Cortex of kidney (tissue), 1 donor: ENCODE measurements around the gene CHST5.
"Not testable (repeated sequence)": the region's sequence is repeated elsewhere in the genome, so short reads cannot be mapped to it uniquely, and the experiment has no call there.

Experiments used
- DNase-seq: peaks from one replicate; lab custom pipeline; 2025; lab: John Stamatoyannopoulos, UW

CHST5 gene

GRCh38 chr16:75550211-75550662 is 14.3 kb upstream of the CHST5 start:
- no peak for DNase-seq

DNA sequence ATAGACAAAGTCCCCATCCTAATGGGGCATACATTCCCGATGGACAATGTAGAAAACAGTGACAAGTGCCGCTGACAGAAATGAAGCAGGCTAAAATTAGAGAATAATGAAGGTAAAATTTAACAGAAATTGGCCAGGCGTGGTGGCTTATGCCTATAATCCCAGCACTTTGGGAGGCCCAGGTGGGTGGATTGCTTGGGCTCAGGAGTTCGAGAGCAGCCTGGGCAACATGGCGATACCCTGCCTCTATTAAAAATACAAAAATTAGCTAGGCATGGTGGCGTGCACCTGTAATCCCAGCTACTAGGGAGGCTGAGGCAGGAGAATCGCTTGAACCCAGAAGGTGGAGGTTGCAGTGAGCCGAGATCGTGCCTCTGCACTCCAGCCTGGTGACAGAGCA is 12.5 kb upstream of the CHST5 start:
- DNase-seq: not testable (repeated sequence)

DNA sequence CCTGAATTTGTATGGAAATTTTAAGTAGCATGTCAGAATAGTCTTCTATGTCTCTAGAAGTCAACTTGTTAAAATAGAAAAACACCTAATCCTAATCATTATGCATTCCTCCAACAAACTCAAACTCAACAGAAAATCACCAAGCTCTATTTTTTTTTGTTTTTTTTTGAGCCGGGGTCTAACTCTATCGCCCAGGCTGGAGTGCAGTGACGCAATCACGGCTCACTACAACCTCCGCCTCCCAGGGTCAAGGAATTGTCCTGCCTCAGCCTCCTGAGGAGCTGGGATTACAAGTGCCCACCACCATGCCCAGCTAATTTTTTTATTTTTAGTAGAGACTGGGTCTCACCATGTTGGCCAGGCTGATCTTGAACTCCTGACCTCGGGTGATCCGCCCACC is 10.4 kb upstream of the CHST5 start:
- no peak for DNase-seq

DNA sequence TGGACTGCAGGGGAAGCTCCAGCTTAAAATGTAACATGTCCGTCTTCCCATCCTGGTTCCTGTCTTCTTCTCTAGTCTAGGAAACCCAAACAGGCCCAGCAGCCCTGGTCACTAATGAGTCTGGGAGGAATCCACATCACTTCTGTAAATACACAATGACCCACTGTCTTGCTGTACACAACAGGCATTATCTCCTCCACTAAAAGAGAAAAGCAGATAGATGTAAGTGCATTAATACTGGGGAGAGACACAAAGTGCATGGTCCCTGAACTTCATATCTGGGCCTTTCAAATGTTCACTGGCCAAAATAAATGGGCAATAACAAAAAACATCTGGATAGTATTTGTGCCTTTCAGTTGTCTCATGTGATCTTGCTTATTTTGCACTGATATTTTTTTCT is 10.0 kb upstream of the CHST5 start:
- not testable (repeated sequence) for DNase-seq

DNA sequence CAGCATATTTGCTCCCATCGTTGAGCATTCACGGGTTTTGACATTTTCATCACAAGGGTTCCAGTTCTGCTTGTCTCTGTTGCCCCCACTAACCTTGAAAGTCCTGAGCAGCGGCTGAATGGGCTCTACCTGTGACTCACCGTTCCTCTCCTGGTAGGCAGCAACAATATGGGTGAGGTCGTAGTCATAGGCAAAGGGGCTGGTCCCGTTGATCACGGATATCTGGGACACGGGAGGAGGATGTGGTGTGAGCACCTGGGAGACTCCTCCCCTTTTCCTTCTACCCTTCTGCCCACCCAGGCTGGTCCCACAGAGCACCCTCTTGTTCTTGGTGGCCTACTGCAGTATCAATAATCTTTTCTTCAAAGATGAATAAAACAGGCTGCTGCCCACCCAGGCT is 6.6 kb upstream of the CHST5 start:
- DNase-seq: not testable (repeated sequence)

DNA sequence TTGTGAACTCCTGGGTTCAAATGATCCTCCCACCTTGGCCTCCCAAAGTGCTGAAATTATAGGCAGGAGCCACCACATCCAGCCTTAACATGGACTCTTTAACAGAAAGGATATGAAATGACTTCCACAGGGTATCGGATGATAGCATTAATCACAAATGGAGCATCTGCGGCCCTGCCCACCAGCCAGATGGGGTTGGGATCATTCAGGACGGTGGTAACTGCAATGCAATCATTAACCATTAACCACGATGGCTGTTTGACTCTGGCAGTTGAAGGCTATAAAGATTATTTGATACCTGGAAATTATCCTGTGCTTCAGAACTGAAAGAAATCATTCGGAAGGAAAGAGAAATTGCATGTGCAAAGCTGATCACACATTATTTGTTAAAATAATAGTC is 5.3 kb upstream of the CHST5 start:
- DNase-seq: no peak

DNA sequence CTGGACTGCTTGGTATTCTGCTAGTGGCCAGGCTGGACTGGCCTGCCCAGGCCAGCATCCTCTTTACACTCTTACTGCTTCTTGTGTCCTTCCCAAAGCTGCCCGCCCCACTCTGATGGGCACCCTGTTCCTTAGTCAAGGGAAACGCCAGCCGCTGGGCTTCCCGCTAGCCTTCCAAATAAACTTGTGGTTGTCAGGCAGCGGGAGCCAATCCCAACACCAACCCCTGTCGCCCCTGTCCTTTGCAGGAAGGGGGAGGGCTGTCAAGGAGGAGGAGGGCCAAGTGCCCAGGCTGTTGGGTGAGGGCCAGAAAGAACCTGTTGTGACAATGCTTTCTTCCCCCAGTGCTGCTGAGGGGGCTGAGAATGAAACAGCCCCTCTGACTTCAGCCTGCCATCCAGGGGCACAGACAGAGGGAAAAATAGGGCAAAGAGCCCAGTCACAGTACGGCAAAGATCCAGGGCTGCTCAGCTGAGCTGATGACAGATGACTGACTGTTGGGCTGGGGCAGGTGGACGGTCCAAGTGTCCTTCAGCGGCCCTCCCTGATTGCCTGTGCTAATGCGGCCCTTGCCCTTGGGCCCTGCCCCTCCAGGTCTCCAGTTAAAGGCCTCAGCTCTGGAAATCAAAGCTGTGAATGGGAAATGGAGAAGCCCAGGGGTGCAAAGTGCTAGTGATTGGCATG is 3.1 kb upstream of the CHST5 start:
- not testable (repeated sequence) for DNase-seq

DNA sequence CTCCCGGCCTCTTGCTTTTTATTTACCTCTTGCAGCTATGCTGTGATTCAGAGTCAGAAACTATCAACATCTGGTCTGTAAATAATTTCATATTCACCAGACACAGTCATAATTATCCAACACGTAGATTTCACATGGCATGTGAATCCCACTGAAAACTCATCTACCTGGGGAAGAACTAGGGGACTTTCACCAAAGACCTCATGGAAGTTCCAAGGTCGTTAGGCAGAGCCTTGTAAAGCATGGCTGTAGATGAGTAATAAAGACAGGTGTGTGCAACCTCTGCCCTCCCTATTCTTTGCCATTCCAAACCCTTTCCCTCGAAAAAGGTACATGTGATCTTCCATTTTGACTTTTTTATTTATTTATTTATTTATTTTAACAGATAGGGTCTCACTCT is 1.9 kb upstream of the CHST5 start:
- DNase-seq: no peak

DNA sequence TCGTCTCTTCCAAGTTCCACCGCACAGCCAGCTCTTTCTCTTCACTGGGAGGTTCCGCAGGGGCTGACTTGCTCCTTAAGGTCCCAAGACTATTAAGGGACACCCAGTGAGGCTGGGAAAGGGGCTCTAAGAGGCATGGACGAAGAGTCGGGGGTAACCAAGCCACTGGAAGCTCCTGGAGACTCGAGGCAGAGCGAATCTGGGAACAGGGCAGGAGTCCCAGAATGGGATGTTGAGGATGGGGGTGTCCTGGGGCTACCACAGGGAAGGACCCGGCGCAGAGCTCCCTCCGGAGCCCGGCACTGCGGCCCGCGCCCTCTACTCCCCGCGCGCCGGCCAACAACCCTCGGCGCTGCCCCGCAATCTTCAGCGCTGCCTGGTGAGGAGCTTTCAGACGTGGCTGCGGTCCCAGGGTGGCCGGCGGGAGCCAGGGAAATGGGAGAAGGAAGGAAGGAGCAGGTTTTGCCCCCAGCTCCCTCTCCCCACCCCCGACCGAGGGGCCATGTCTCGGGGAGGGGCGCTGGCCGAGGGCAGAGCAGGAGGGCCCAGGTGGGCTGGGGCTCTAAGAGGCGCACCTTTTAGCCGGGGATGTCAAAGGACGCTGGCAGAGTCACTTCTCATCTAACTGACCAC is 581 bp downstream of the CHST5 start:
- DNase-seq: no peak

DNA sequence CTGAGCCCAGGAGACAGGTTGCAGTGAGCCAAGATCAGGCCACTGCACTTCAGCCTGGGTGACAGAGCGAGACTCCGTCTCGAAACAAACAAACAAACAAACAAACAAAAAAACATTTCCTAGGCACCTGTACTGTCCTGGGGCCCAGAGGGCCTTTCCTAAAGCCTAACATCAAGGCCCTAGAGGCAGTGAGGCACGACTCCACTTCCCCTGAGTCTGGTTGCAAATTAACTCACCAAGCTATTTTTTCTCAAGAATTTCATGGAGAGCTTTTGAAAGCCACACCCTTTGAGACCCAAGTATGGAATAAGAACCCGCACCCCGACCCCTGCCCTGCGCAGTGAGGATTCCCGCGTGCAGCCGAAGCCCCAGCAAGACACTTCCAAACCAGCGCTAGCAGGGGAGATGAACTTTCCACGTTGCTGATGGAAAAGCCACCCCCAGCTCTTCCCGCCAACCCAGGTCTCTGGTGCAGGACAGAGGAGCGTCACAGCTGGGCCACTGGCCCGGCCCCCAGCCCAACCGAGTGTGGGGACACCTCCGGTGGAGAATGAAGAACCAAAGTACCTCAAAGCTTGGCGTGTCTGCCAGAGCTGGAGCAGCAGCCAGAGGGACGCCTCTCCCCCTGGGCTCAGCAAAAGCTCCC is 1.2 kb downstream of the CHST5 start:
- no peak for DNase-seq

DNA sequence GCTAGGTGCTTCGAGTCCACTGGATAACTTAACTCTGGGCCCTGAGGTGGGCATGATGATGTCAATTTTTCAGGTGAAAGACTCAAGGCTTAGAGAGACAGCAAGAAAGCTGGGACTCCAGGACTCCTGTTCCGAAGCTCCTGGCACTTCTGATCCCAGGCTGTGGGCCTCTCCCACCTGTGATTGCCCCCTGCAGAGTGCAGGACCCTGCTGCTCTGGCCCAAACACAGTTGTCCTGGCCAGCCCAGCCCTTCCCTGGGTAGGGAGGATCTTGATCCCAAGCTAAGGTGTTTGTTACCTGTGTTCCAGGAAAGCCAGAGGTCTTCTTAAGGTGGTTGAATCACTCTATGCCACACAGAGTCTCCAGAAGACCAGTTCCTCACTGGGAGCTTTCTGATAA is 3.1 kb downstream of the CHST5 start:
- DNase-seq: no peak

DNA sequence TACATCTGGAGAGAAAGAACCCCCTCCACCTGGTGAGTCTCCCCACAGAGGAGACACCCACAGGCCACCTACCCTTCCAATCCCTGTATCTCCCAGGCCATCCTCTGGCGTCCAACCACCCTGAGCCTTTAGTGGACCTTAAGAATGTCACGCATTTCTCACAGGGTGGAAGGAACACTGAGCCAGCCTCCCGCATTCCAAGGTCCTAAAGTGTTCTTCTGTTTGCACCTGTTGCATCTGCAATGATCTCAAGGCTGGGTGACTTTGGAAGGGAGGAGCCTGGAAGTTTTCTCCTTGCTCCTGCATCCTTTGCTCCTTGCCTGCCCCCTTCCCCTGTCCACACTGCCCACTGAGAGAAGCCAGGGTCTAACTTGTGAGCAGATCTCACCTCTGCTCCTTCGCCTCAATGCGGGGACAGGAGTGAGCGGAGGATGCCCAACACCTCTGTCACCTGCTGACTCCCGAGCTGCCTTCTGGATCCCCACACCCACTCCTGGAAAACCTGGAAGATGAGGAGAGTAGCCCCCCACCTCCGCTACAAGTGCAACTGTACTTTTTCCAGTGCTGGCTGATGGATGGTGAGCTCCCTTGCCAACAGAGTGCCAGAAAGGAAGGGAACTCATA is 3.7 kb downstream of the CHST5 start:
- DNase-seq: no peak

DNA sequence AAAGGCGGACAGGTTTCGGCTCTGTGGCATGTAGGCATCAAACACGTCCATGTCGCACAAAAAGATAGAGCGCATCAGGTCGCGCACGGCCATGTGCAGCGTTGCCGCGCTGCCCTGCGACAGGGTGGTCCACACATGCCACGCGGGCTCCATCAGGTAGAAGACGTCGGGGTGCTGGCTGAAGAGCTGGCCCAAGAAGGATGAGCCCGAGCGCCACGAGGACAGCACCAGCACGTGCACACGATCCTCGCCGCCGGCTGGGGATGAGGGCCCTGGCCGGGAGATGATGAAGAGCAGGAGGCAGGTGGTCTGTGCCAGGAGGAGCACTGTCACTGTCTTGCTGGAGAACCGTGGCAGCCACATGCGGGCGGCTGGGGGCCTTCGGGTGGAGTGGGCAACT is 5.9 kb downstream of the CHST5 start:
- DNase-seq: no peak

GRCh38 chr16:75529056-75529905 is 6.6 kb downstream of the CHST5 start:
- no peak for DNase-seq

DNA sequence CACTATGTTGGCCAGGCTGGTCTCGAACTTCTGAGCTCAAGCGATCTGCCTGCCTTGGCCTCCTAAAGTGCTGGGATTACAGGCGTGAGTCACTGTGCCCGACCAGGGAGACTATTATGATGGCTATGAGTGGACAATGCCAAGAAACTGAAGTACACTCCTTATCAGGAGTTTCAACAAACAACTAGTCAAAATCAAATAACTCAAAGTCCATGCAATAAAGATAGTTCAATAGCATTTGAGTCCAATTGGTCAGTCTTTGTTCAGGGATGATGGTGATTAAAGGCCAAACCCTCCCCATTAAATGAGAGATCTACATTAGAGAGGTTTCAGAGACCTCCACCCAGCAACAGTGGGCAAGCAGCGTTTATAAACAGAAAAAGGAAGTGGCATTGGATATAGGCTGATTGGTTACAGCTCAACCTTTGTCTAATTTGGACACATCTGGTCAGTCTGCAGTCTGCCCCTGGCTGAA is 8.0 kb downstream of the CHST5 start:
- no peak for DNase-seq

DNA sequence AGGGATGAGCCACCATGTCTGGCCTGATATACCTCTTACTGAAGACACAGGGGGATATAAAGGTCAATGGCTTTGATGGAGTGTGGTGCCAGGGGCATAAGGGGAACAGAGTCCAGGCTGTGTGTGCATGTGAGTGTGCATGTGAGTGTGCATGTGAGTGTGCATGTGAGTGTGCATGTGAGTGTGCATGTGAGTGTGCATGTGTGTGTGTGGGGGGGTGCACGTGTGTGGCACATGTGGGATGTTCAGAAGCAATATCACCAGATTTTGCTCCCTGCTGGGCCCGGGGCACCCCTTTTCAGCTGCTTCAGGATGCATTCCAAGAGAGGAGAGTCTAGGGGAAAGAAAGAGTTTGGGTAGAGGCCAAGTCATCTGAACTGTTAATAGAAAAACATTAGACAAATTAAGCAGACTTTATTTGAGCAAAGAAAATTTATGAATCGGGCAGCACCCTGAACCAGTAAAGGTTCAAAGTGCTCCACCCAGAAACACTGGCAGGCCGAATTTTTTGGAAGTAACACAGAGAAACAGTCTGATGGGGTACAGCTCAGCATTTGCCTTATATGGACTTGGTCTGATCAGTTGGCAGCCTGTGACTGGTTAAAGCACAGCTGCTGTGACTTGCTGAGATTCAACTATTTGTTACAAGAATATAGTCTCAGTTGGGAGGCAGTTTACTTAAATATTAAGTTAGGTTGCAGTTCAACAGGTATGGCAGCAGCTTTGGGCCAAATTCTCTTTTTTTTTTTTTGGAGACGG is 9.7 kb downstream of the CHST5 start:
- DNase-seq: no peak

- DNase-seq: no peak
Observed at GRCh38 chr16:75519175-75519574, 16.7 kb downstream of the CHST5 start.

GRCh38 chr16:75516189-75516966 is 19.5 kb downstream of the CHST5 start:
- not testable (repeated sequence) for DNase-seq

DNA sequence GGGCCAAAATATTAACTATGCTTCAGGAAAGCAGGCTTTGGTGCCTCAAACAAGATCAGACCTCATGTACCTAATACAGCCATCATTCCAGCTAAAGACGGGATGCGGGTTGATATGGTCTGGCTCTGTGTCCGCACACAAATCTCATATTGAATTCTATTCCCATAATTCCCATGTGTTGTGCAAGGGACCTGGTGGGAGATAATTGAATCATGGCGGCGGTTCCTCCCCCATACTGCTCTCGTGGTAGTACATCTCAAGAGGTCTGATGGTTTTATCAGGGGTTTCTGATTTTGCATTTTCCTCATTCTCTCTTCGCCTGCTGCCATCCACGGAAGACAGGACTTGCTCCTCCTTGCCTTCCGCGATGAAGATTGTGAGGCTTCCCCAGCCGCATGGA is 21.6 kb downstream of the CHST5 start:
- no peak for DNase-seq

DNA sequence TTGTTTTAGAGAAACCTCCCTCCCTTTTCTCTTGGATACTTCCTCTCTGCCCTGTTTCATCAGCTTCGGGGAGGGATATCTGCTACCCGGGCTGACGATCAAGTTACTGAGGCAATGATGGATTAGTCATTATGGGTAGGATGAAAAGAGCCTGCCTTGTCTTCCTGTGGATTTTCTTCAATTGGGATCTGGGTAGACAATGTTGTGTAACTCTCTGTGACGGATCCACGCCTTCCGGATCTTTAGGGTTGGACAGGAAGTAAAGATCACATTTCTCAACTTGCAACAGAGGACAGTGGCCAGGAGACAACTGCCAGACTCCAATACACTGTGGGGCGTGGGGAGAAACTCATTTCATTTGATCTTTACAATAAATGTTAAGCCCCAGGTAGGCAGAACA is 29.3 kb downstream of the CHST5 start:
- no peak for DNase-seq
